Mucosa of stomach (tissue), 1 donor: ENCODE results near the gene UHMK1.
A peak's percentile ranks its signal among the peaks of the same experiment; 100 is the strongest.
"Not testable (repeated sequence)": the region's sequence is repeated elsewhere in the genome, so short reads cannot be mapped to it uniquely, and the experiment has no call there.

Source experiments
- H3K27me3 ChIP-seq: one replicate; pipeline ENCODE4 v1.7.0; 2013; ENCODE audit warnings: mild to moderate bottlenecking, low read length; ENCODE audit not compliant: control insufficient read depth, insufficient read depth
- H3K36me3 ChIP-seq: one replicate; pipeline ENCODE4 v1.7.0; 2013; ENCODE audit warnings: low read length; ENCODE audit not compliant: control insufficient read depth, insufficient read depth
- H3K4me1 ChIP-seq: one replicate; pipeline ENCODE4 v1.7.0; 2013; ENCODE audit warnings: mild to moderate bottlenecking, low read length; ENCODE audit not compliant: control insufficient read depth, insufficient read depth
- H3K4me3 ChIP-seq: one replicate; pipeline ENCODE4 v1.7.0; 2013; ENCODE audit warnings: low read length
- H3K9ac ChIP-seq: one replicate; pipeline ENCODE4 v1.7.0; 2013; ENCODE audit warnings: mild to moderate bottlenecking, low read length, moderate library complexity
- H3K9me3 ChIP-seq: one replicate; pipeline ENCODE4 v1.7.0; 2013; ENCODE audit warnings: mild to moderate bottlenecking, low read length, moderate library complexity; ENCODE audit not compliant: control insufficient read depth
- donor health status: Pancreatic carcinoma.

Gene UHMK1

GRCh38 chr1:162557536-162557935, 59.9 kb downstream of the UHMK1 start:
- Histone ChIP-seq H3K4me1 (peaks cover 13% of the 10 kb centered on the region), H3K9ac (no peak overlapping the region), H3K4me3 (no peak overlapping the region), H3K27me3 (no peaks in the 10 kb centered on the region), H3K9me3 (no peaks in the 10 kb centered on the region), H3K36me3 (no peaks in the 10 kb centered on the region)

GRCh38 chr1:162560303-162561036, 62.9 kb downstream of the UHMK1 start:
- peak overlapping the region; percentile 92 for H3K9ac ChIP-seq
- no peaks in the 10 kb centered on the region for H3K27me3 ChIP-seq

DNA sequence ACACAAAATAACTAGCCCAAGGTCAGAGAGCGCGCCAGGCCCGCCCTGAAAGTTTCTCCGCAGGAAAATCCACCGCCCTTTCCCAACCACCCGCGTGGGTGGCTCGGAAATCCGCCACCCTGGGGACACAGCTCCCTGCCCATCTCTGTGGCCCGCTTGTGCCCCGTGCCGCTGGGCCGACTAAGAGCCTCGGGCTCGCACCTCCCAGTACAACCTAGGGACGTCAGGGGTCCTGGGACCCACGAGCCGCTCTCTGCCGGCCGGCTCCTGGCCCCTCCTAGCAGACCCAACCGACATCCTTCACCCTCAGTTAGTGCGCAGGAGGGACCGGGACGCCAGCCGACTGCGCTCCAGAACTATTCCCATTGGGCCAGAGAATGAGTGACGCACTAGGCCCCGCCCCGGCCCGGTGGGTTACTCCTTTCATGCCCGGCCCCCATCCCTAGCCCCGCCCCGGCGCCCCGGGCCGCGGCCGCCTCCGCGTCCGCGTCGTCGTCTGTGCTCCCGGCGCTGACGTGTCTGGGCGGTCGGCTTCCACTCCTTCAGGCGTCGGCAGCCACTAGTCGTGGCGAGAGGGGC, 63.5 kb downstream of the UHMK1 start:
- no peaks in the 10 kb centered on the region for H3K36me3 ChIP-seq
- peak overlapping the region; percentile 92 for H3K9ac ChIP-seq
- no peaks in the 10 kb centered on the region for H3K27me3 ChIP-seq
- H3K4me3 ChIP-seq = peak overlapping the region; percentile 56
- H3K4me1 ChIP-seq = peaks cover 28% of the 10 kb centered on the region
- H3K9me3 ChIP-seq = no peaks in the 10 kb centered on the region

More at GRCh38 chr1:162560303-162561036, 62.9 kb downstream of the UHMK1 start:
- Histone ChIP-seq H3K4me3 (peak overlapping the region; percentile 38), H3K9me3 (no peaks in the 10 kb centered on the region), H3K36me3 (no peaks in the 10 kb centered on the region), H3K4me1 (peaks cover 27% of the 10 kb centered on the region)

- H3K36me3 ChIP-seq = no peaks in the 10 kb centered on the region
- peak within 1 kb of the TSS; percentile 92 for H3K9ac ChIP-seq
- no peaks in the 10 kb centered on the region for H3K27me3 ChIP-seq
- H3K4me1 ChIP-seq = peaks cover 28% of the 10 kb centered on the region
- no peaks in the 10 kb centered on the region for H3K9me3 ChIP-seq
- H3K4me3 ChIP-seq = peak within 1 kb of the TSS; percentile 56
Observed at GRCh38 chr1:162561616-162562469, 64.2 kb downstream of the UHMK1 start, which contains the start of gene UAP1. Gene UAP1, plus strand, starts transcription at chr1:162561722. Its CDS starts 4,347 bp downstream, at chr1:162566069.

DNA sequence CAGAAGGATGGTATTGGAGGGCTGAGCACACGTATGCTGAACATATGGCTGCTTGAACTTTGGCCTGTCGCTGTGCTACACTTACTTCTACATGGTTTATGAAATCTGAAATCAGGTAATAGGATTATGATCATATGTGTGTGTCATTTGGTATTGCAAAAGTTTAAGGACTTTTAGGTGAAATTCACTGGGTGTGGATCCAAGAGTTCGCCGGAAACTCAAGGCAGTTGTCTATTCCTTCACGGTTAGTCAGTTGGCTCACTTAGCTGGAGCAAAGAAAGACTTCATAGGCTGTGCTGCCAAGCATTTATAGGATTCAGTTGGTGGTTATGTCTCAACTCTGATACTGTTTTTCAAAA, 64.8 kb downstream of the UHMK1 start:
- Histone ChIP-seq H3K4me1 (peaks cover 24% of the 10 kb centered on the region), H3K36me3 (no peaks in the 10 kb centered on the region), H3K9ac (peak overlapping the region; percentile 92)

GRCh38 chr1:162564762-162565218, 67.2 kb downstream of the UHMK1 start:
- Histone ChIP-seq H3K36me3 (no peaks in the 10 kb centered on the region), H3K9ac (no peak overlapping the region), H3K27me3 (no peaks in the 10 kb centered on the region), H3K9me3 (no peaks in the 10 kb centered on the region), H3K4me1 (peaks cover 23% of the 10 kb centered on the region), H3K4me3 (no peak overlapping the region)

More for the DNA sequence above, 64.8 kb downstream of the UHMK1 start:
- Histone ChIP-seq H3K4me3 (peak overlapping the region; percentile 56), H3K9me3 (no peaks in the 10 kb centered on the region), H3K27me3 (no peaks in the 10 kb centered on the region)

DNA sequence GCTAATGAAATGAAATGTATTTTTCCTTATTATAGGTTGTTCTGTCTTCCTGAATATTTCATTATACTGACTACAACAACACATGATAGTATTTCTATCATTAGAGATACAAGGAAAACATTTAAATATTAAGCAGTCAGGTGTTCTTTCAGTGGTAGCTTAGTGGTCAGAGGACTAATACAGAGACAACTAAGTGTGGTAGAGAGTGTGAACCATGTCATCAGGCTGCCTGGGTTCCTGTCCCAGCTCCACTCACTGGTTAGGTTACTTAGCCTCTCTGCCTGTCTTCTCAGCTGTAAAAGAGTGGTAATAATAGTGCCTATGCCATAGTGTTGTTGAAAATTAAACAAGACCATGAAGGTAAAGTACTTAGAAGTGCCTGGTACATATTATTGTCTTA, 67.8 kb downstream of the UHMK1 start:
- peaks cover 19% of the 10 kb centered on the region for H3K4me1 ChIP-seq

DNA sequence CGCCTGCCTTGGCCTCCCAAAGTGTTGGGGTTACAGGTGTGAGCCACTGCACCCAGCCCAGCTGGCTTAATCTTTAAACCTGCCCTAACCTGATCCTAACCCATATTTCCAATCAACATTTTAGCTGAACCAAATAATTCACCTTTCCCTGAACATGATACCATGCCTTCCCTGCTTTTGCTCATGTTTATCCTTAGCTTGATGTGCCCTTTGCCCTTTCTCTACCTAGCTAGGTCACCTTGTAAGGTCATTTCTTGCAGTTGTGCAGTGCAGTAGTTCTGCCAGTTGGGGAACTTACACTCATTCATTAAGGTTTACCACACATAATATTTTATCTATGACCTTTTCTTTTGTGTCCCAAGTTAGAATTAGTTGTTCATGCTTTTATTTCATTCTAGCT, 69.3 kb downstream of the UHMK1 start:
- no peaks in the 10 kb centered on the region for H3K27me3 ChIP-seq
- H3K9ac ChIP-seq = no peak overlapping the region
- H3K36me3 ChIP-seq = no peaks in the 10 kb centered on the region
- H3K4me3 ChIP-seq = no peak overlapping the region
- H3K4me1 ChIP-seq = peaks cover 25% of the 10 kb centered on the region
- H3K9me3 ChIP-seq = no peaks in the 10 kb centered on the region

More for the DNA sequence above, 67.8 kb downstream of the UHMK1 start:
- Histone ChIP-seq H3K9me3 (no peaks in the 10 kb centered on the region), H3K4me3 (no peak overlapping the region), H3K36me3 (no peaks in the 10 kb centered on the region), H3K9ac (no peak overlapping the region), H3K27me3 (no peaks in the 10 kb centered on the region)

- Histone ChIP-seq H3K27me3 (no peaks in the 10 kb centered on the region), H3K4me1 (peaks cover 38% of the 10 kb centered on the region), H3K9me3 (no peaks in the 10 kb centered on the region), H3K4me3 (no peak overlapping the region), H3K36me3 (no peaks in the 10 kb centered on the region), H3K9ac (no peak overlapping the region)
Observed at GRCh38 chr1:162568802-162569201, 71.2 kb downstream of the UHMK1 start.

DNA sequence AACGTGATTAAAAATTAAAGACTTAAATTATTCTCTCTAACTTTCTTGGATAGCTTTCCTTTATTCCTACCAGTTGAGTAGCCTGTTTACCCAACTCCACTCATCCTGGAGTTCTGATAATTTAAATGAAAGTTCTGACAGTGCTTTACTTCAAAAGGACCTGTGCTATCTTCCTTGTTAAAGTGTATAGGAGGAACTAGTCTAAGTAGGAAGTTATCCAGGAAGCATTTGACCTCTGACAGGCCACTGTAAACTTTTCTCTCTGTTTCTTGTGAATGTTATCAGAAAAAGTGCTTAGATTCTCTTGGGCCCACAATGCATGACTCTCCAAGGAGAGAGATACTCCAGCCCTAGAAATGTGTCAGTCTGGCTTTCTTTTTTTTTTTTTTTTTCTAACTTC, 73.1 kb downstream of the UHMK1 start:
- H3K9ac ChIP-seq = no peak overlapping the region
- no peaks in the 10 kb centered on the region for H3K9me3 ChIP-seq
- H3K4me1 ChIP-seq = peaks cover 23% of the 10 kb centered on the region
- no peaks in the 10 kb centered on the region for H3K36me3 ChIP-seq
- no peaks in the 10 kb centered on the region for H3K27me3 ChIP-seq
- H3K4me3 ChIP-seq = no peak overlapping the region

- H3K36me3 ChIP-seq, H3K4me3 ChIP-seq, H3K9ac ChIP-seq, H3K27me3 ChIP-seq, H3K9me3 ChIP-seq: not testable (repeated sequence)
- peaks cover 23% of the 10 kb centered on the region for H3K4me1 ChIP-seq
Observed at GRCh38 chr1:162571121-162571520, 73.5 kb downstream of the UHMK1 start.

- Histone ChIP-seq H3K36me3 (no peaks in the 10 kb centered on the region), H3K4me1 (peaks cover 23% of the 10 kb centered on the region), H3K9ac (no peak overlapping the region), H3K27me3 (no peaks in the 10 kb centered on the region), H3K9me3 (no peaks in the 10 kb centered on the region), H3K4me3 (no peak overlapping the region)
Observed at GRCh38 chr1:162571696-162572095, 74.1 kb downstream of the UHMK1 start.
